Endothelial cell of hepatic sinusoid (primary cell): ENCODE data around the gene LAMB1.
"Not testable (repeated sequence)": the region's sequence is repeated elsewhere in the genome, so short reads cannot be mapped to it uniquely, and the experiment has no call there.

Source experiments
- in situ Hi-C: cut with HindIII; loops from 2 replicates; pipeline ENCODE4 v1.10.0; 2017; ENCODE audit warnings: low sequenced_read_pairs

The LAMB1 gene

GRCh38 chr7:107889992-107890391 lies 113.0 kb downstream of the LAMB1 start:
- in situ Hi-C loops: no loop called here

- in situ Hi-C loops: not testable (repeated sequence)
Observed at GRCh38 chr7:107887827-107888226, 115.1 kb downstream of the LAMB1 start.

- in situ Hi-C loops: no loop called here
Observed at GRCh38 chr7:107884066-107884818, 118.7 kb downstream of the LAMB1 start.

DNA sequence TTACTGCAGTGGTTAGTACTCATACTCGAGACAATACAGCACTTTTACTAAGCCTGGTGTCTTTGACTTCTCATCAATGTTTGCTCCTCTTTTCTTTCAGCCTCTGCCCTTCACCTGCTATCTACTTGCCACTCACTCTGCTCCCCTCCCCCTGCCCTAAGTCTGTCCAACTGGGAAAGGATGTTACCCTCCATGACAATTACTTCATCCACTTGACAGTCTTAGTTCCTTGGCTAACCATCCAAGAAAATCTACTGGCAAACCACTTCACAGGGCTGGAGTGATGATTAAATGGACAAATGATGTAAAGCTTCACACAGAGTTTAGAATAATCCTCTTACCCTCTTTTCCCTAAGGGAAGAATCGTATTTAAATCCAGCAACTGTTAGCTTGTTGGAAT lies 120.2 kb downstream of the LAMB1 start:
- in situ Hi-C loops: no loop called here

DNA sequence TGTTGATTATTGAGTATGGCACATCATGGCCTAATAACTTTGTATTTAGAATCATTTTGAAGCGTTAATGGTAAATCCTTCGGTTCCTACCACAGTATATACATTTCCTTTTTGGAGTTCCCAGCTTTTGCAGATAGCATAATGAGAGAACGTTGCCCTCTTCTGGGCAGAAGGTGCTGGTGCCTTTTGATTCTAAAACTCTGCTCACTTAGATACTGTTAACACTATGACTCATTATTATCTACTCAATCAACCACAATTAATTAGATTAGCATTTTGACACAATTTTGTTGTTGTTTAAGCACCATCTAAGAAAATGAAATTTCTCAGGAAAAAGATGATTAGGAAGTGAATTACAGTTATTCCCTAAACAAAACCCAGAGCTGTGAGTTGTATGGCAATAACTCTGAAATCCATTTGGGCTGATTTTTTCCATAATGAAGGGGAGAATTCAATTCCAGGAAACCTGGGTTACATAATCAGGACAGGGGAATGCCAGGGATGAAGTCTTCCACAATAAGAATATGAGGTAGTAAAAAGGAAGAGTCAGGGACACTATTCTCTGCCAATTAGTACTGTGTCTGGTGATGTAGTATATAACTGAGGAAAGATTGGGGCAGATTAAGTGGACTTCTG lies 123.4 kb downstream of the LAMB1 start:
- in situ Hi-C loops: no loop called here

DNA sequence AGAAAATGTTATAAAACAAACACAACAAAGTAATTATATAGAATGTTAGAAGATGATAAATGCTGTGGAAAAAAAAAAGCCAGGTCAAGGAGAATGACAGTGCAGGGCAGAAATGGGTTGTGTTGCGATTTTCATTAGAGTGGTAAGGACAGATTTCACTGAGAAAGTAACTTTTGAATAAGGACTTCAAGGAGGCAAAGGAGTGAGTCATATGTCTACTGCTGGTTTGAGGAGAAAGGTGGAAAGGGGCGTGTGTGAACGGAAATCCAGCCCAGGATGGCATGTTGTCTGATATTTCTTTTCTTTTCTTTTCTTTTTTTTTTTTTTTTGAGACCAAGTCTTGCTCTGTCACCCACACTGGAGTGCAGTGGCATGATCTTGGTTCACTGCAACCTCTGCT lies 124.3 kb downstream of the LAMB1 start:
- in situ Hi-C loops: no loop called here

- in situ Hi-C loops: no loop called here
Observed at GRCh38 chr7:107877731-107878382, 125.1 kb downstream of the LAMB1 start.

GRCh38 chr7:107876916-107877315 lies 126.0 kb downstream of the LAMB1 start:
- in situ Hi-C loops: no loop called here

- in situ Hi-C loops: no loop called here
Observed at GRCh38 chr7:107874605-107875446, 128.1 kb downstream of the LAMB1 start.

DNA sequence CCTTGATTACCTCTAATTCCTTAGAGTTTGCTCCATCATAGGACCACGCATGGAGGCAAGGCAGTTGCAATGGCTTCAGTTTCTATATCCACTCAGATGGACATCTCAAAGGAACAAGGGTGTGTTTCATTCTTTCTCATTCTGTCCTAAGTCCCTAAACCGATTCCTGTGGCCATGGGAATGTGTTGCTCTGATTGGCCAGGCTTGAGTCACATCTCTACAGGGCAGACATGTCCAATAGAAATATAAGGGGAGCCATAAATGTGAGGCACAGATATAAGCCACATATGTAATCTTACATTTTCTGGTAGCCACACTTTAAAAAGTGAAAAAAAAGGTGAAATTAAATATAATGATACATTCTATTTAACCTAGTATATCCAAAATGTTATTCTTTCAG lies 128.8 kb downstream of the LAMB1 start:
- in situ Hi-C loops: no loop called here
